HG02973 (cell line): ENCODE results near the gene TRANK1.
A peak's percentile ranks its signal among the peaks of the same experiment; 100 is the strongest.
"Not testable (repeated sequence)": the region's sequence is repeated elsewhere in the genome, so short reads cannot be mapped to it uniquely, and the experiment has no call there.

Source experiments
- ATAC-seq: cut with Tn5 transposase; IDR thresholded peaks from one replicate; pipeline ENCODE4 v1.9.1; 2021; ENCODE audit warnings: moderate library complexity; ENCODE audit not compliant: unreplicated experiment

Gene TRANK1

GRCh38 chr3:36944641-36945270, at the start of gene TRANK1:
TSS of gene TRANK1 (minus strand) at chr3:36945054. CDS start at chr3:36944809, 245 bp downstream.
- peak; percentile 51 for ATAC-seq

GRCh38 chr3:36993326-36994283, 48.8 kb upstream of the TRANK1 start, which contains the start of gene MLH1:
TSS of gene MLH1 (plus strand) at chr3:36993518. CDS start at chr3:36993548, 30 bp downstream.
- peak; percentile 88 for ATAC-seq

DNA sequence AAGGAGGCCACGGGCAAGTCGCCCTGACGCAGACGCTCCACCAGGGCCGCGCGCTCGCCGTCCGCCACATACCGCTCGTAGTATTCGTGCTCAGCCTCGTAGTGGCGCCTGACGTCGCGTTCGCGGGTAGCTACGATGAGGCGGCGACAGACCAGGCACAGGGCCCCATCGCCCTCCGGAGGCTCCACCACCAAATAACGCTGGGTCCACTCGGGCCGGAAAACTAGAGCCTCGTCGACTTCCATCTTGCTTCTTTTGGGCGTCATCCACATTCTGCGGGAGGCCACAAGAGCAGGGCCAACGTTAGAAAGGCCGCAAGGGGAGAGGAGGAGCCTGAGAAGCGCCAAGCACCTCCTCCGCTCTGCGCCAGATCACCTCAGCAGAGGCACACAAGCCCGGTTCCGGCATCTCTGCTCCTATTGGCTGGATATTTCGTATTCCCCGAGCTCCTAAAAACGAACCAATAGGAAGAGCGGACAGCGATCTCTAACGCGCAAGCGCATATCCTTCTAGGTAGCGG, 48.0 kb upstream of the TRANK1 start, which contains the start of gene EPM2AIP1:
Gene EPM2AIP1, minus strand, starts transcription at position 326 of the 520 bp plus-strand sequence. Its CDS starts 54 bp downstream, at position 272.
- peak; percentile 86 for ATAC-seq

GRCh38 chr3:36991923-36992805, 47.3 kb upstream of the TRANK1 start:
- ATAC-seq, result no peak

DNA sequence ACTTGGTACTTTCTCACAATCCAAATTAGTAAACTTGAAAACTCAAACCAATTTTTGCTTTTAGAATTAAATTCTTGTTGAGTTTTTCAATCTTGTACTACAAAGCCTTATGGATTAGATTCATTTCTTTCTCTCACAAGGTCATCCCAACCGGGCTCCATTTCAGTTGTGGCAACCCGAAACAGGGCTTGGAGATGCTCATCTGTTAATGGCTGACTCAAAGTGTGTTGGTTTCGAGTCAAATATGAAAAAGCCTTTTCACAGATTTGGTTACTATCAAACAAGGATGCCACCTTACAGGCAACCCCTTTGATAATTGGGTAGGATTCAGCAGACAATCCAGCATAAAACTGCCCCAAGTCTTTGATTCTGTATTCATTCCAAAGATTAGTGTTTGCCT, 46.3 kb upstream of the TRANK1 start:
- ATAC-seq, result no peak

DNA sequence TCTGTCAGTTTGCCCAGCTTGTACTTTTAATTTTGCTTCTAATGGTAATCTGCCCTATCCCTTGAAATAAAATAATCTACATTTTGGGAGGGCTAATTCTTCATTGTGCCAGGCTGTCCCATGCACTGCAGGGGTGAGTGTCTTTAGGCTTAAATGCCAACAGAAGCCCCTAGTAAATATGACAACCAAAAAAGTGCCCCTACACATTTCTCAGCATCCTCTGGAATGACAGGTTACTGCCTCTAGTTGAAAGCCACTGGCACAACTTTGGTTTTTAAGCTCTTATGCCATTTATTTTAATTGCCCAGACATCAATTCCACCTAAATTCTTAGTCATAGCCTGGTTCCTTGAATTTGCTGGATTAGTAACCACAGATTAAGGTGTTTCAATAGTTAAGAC, 44.7 kb upstream of the TRANK1 start:
- ATAC-seq, result no peak

- no peak for ATAC-seq
These were observed 44.2 kb upstream of the TRANK1 start for GRCh38 chr3:36989005-36989404.

DNA sequence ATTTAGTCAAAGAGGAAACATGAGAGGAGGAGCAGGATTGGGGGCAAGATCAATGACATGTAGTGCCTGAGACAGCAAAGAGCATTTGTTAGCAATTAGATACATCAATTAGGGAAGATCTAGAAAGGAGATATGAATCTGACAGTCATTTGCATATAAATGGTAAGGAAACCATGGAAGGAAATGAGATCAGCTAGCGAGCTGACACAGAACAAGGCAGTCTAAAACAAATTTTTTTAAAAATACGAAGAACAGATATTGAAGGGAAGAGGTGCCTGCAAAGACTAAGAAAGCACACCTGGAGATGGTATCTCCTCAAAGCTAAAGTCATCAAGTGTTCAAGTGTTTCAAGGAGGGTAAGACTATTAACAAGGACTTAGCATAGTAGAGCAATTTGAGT, 43.5 kb upstream of the TRANK1 start:
- ATAC-seq, result no peak

DNA sequence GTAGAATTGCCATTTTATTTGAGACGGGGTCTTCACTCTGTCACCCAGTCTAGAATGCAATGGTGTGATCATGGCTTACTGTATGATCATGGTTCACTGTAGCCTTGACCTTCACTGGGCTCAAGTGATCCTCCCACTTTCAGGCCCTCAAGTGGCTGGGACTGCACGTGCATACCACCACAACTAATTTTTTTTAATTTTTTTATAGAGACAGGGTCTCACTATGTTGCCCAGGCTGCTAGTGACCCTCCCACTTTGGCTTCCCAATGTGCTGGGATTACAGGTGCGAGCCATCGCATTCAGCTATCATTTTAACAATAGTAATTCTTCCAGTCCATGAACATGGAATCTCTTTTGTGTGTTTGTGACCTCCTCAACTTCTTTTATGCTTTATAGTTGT, 36.2 kb upstream of the TRANK1 start:
- ATAC-seq, result no peak

- no peak for ATAC-seq
These were observed 28.3 kb upstream of the TRANK1 start for GRCh38 chr3:36973139-36973538.

GRCh38 chr3:36972163-36972562, 27.3 kb upstream of the TRANK1 start:
- no peak for ATAC-seq

- peak; percentile 99 for ATAC-seq
These were observed 24.9 kb upstream of the TRANK1 start for GRCh38 chr3:36969540-36970432.

- no peak for ATAC-seq
These were observed 24.2 kb upstream of the TRANK1 start for GRCh38 chr3:36969085-36969484.

DNA sequence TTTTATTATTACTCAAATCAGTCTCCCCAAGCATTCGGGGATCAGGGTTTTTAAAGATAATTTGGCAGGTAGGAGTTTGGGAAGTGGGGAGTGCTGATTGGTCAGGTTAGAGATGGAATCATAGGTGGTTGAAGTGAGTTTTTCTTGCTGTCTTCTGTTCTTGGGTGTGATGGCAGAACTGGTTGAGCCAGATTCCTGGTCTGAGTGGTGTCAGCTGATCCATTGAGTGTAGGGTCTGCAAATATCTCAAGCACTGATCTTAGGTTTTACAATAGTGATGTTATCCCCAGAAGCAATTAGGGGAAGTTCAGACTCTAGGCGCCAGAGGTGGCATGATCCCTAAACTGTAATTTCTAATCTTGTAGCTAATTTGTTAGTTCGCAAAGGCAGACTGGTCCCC, 20.6 kb upstream of the TRANK1 start:
- no peak for ATAC-seq

GRCh38 chr3:36964817-36965216, 20.0 kb upstream of the TRANK1 start:
- ATAC-seq, result peak; percentile 68

- ATAC-seq, result no peak
These were observed 19.5 kb upstream of the TRANK1 start for GRCh38 chr3:36964331-36964730.

GRCh38 chr3:36963008-36963407, 18.2 kb upstream of the TRANK1 start:
- ATAC-seq, result not testable (repeated sequence)

GRCh38 chr3:36960502-36960901, 15.6 kb upstream of the TRANK1 start:
- ATAC-seq, result no peak

DNA sequence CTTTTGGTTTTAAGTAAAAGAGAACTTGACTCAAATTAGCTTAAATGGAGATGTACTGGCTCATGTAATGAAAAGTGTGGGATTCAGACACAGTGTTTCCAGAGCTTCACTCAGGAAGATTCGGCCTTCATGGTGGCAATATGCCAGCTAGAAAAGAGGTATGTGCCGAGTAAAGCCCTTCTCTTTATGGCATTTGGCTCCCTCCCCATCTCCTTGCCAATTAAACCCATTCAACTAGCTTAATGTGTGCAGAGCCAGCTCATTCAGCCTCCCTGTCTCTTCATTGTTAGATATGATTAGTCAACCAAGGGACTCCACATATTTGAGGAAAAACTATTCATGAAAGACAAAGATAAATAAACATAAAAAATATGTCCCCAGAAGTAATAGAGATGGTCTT, 15.0 kb upstream of the TRANK1 start:
- ATAC-seq, result no peak
